Right lobe of liver (tissue), 4 donors: Measurements from ENCODE around the gene ZNF837.

Source experiments
- CTCF ChIP-seq, 4 donors: fragments of 200-600 bp in 3 of 4; fragments of 450-650 bp in 1 of 4; IDR thresholded peaks; one replicate each; pipeline versions ENCODE4 v1.5.1 to v1.8.0; 2016 to 2022; ENCODE audit warnings: antibody characterized with exemption in 4 of 4, mild to moderate bottlenecking in 2 of 4
- POLR2A ChIP-seq: fragments of 450-650 bp; IDR thresholded peaks from one replicate; pipeline ENCODE4 v1.6.1; 2017; ENCODE audit warnings: antibody characterized with exemption, mild to moderate bottlenecking
- donor health status: DM: no; HTN: no; CAD: no.
- donor health status: DM: no; HTN: no; CAD: no.
- donor health status: DM: no; HTN: yes; CAD: no.

DNA sequence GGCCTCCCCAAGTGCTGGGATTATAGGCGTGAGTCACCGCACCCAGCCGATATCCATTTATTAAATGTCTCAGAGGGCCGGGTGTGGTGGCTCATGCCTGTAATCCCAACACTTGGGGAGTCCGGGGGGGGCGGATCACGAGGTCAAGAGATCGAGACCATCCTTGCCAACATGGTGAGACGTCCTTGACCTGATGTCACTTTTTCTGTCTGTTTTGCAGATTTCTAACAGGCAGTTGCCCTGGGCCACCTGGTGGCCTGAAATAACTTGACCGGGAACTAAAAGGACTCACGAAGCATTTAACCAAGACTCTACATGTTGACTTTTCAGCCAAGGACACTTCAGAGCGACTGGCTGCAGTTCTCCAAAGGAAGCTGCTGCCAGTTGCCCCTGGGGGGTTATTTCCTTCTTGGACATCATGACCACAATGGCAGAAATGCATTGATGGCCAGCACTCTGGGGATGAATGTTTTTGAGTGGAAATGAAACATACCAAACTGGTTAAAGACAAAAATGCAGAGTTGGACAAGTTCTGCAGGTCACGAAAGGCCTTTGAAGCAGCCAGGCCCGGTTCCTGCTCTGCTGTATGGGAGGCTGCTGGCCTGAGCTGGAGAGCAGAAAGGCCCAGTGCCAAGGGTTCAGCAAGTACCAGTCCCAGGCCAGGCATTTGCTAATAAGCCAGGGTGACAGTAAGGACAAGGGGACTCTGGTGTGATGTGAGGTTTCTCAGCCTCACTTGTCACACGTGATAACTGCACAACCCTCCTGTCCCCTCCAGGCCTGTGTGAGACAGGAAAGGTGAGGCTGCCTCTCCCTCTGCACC lies 8.3 kb downstream of the ZNF837 start:
- TF ChIP-seq POLR2A: no peak
- peak; percentile 17 to 38 (median 28) for TF ChIP-seq CTCF (IDR thresholded peaks at IDR 0.05)
